Brain microvascular endothelial cell (primary cell): Measurements from ENCODE around the gene STAMBP.

ENCODE experiments used
- DNase-seq: peaks from one replicate; pipeline ENCODE4 v3.0.0-alpha.2; 2020
- H3K27ac ChIP-seq: fragments of 250-450 bp; sonication (Bioruptor Pico); 2 replicates; pipeline ENCODE4 v1.5.1; 2020; ENCODE audit warnings: mild to moderate bottlenecking, moderate library complexity
- H3K27me3 ChIP-seq: fragments of 250-450 bp; sonication (Bioruptor Pico); replicated peaks from 2 replicates; pipeline ENCODE4 v1.5.1; 2020; ENCODE audit warnings: mild to moderate bottlenecking
- H3K36me3 ChIP-seq: fragments of 250-450 bp; sonication (Bioruptor Pico); replicated peaks from 2 replicates; pipeline ENCODE4 v1.5.1; 2020; ENCODE audit warnings: mild to moderate bottlenecking
- H3K4me3 ChIP-seq: 2 replicates; pipeline ENCODE4 v1.5.1; 2011; ENCODE audit warnings: low read depth, mild to moderate bottlenecking, control low read depth, low read length, moderate library complexity
- CTCF ChIP-seq: IDR thresholded peaks from 2 replicates; pipeline ENCODE4 v1.5.1; 2011; ENCODE audit warnings: low read depth, mild to moderate bottlenecking, moderate library complexity, low read length, control low read depth, inconsistent platforms; ENCODE audit errors: missing control alignments
- in situ Hi-C: cut with HindIII; loops from 2 replicates; pipeline ENCODE4 v1.10.0; 2017; ENCODE audit warnings: low sequenced_read_pairs, low pct_ligation_motif_present

Gene STAMBP

GRCh38 chr2:73908689-73909652, 80.2 kb downstream of the STAMBP start:
- DNase-seq = no peak
- TF ChIP-seq CTCF = no peak
- H3K27me3 ChIP-seq = no peaks in the 10 kb centered on the region
- H3K36me3 ChIP-seq = no peaks in the 10 kb centered on the region
- in situ Hi-C loops = no loop called here
- H3K27ac ChIP-seq = no peak overlapping the region
- no peak overlapping the region for H3K4me3 ChIP-seq

- H3K4me3 ChIP-seq = no peak overlapping the region
- H3K36me3 ChIP-seq = peaks cover 2% of the 10 kb centered on the region
- in situ Hi-C loops = no loop called here
- no peak for TF ChIP-seq CTCF
- no peak for DNase-seq
- no peak overlapping the region for H3K27ac ChIP-seq
- no peaks in the 10 kb centered on the region for H3K27me3 ChIP-seq
Measured at GRCh38 chr2:73910873-73911547, 82.2 kb downstream of the STAMBP start.

- in situ Hi-C loops = no loop called here
- Histone ChIP-seq H3K27me3 (no peaks in the 10 kb centered on the region), H3K36me3 (peaks cover 2% of the 10 kb centered on the region), H3K4me3 (no peak overlapping the region), H3K27ac (no peak overlapping the region)
- no peak for TF ChIP-seq CTCF
- no peak for DNase-seq
Measured at GRCh38 chr2:73911548-73912208, 82.9 kb downstream of the STAMBP start.

GRCh38 chr2:73913414-73914054, 84.8 kb downstream of the STAMBP start:
- in situ Hi-C loops = no loop called here
- H3K27ac ChIP-seq = no peak overlapping the region
- H3K27me3 ChIP-seq = no peaks in the 10 kb centered on the region
- TF ChIP-seq CTCF = no peak
- no peak for DNase-seq
- peaks cover 2% of the 10 kb centered on the region for H3K36me3 ChIP-seq
- no peak overlapping the region for H3K4me3 ChIP-seq

- peaks cover 2% of the 10 kb centered on the region for H3K36me3 ChIP-seq
- H3K27ac ChIP-seq = no peak overlapping the region
- no peak for DNase-seq
- H3K4me3 ChIP-seq = no peak overlapping the region
- no peak for TF ChIP-seq CTCF
- in situ Hi-C loops = no loop called here
- H3K27me3 ChIP-seq = no peaks in the 10 kb centered on the region
Measured at GRCh38 chr2:73914667-73915066, 85.9 kb downstream of the STAMBP start.
